SH-SY5Y (cell line): Measurements from ENCODE around the gene LEKR1.

Source experiments
- GATA2 ChIP-seq: IDR thresholded peaks from 2 replicates; pipeline ENCODE4 v1.6.1; 2011; ENCODE audit warnings: mild to moderate bottlenecking, low read depth, low read length
- GATA3 ChIP-seq: IDR thresholded peaks from 2 replicates; pipeline ENCODE4 v1.6.1; 2011; ENCODE audit warnings: low read depth, mild to moderate bottlenecking, low read length, moderate library complexity

GRCh38 chr3:156792114-156792513, 34.0 kb upstream of the LEKR1 start:
- TF ChIP-seq GATA2 (no peak), GATA3 (no peak)
